DMS53 treated with DMSO at 0.1 percent for 48 hours (cell line): ENCODE results near the gene KCNC1.

Source experiments
- DNase-seq: peaks from one replicate; lab custom pipeline; 2025; ENCODE audit not compliant: unreplicated experiment; lab: John Stamatoyannopoulos, UW

The KCNC1 gene

GRCh38 chr11:17736930-17737817, 2.6 kb downstream of the KCNC1 start:
- no peak for DNase-seq

GRCh38 chr11:17738151-17738973, 3.8 kb downstream of the KCNC1 start:
- no peak for DNase-seq

GRCh38 chr11:17739945-17740338, 5.4 kb downstream of the KCNC1 start:
- no peak for DNase-seq

GRCh38 chr11:17740649-17741235, 6.2 kb downstream of the KCNC1 start:
- DNase-seq: no peak

GRCh38 chr11:17741487-17741886, 6.9 kb downstream of the KCNC1 start:
- DNase-seq: no peak

GRCh38 chr11:17742019-17742418, 7.4 kb downstream of the KCNC1 start:
- DNase-seq: no peak

GRCh38 chr11:17743026-17743807, 8.6 kb downstream of the KCNC1 start:
- DNase-seq: no peak

- no peak for DNase-seq
Observed at GRCh38 chr11:17743808-17744119, 9.2 kb downstream of the KCNC1 start.

GRCh38 chr11:17744151-17744940, 9.8 kb downstream of the KCNC1 start:
- no peak for DNase-seq

- no peak for DNase-seq
Observed at GRCh38 chr11:17745023-17745772, 10.6 kb downstream of the KCNC1 start.

- no peak for DNase-seq
Observed at GRCh38 chr11:17746096-17746495, 11.5 kb downstream of the KCNC1 start.

GRCh38 chr11:17747131-17747955, 12.8 kb downstream of the KCNC1 start:
- DNase-seq: no peak

GRCh38 chr11:17748044-17748443, 13.5 kb downstream of the KCNC1 start:
- DNase-seq: no peak

GRCh38 chr11:17748761-17749721, 14.5 kb downstream of the KCNC1 start:
- DNase-seq: no peak

- DNase-seq: no peak
Observed at GRCh38 chr11:17750013-17750800, 15.6 kb downstream of the KCNC1 start.

- DNase-seq: no peak
Observed at GRCh38 chr11:17750801-17751165, 16.2 kb downstream of the KCNC1 start.

GRCh38 chr11:17751558-17751957, 17.0 kb downstream of the KCNC1 start:
- no peak for DNase-seq
